ENCODE measurements around the gene ABHD14A.

GRCh38 chr3:51932471-51933370 lies 42.1 kb upstream of the ABHD14A start:
- TF ChIP-seq CTCF (IDR thresholded peaks at IDR 0.05; ENCODE audit: low read depth, low read length) (no peak), EZH2phosphoT487 (IDR thresholded peaks at IDR 0.05; ENCODE audit: low read depth) (no peak)

Data from OCI-LY3 (cell line).